Neural crest cell (in vitro differentiated cells): ENCODE measurements around the gene ZXDC. TPM values are rescaled to one million over a fixed set of nuclear protein-coding genes. Genes with fewer than 3 reads are reported as not detected.
A peak's percentile ranks its signal among the peaks of the same experiment; 100 is the strongest.

Experiments used
- DNase-seq: peaks from one replicate; pipeline ENCODE4 v3.0.0; 2021; ENCODE audit warnings: low read depth, mixed read lengths, low spot score
- H3K27ac Mint-ChIP-seq: one replicate; pipeline ENCODE4 v1.8.0; 2021; ENCODE audit warnings: mild to moderate bottlenecking, mixed read lengths; ENCODE audit not compliant: unreplicated experiment
- H3K27me3 Mint-ChIP-seq: 2 replicates; pipeline ENCODE4 v1.8.0; 2021; ENCODE audit warnings: low read depth, mild to moderate bottlenecking, mixed read lengths
- H3K36me3 Mint-ChIP-seq: 2 replicates; pipeline ENCODE4 v1.8.0; 2021; ENCODE audit warnings: low read depth, mild to moderate bottlenecking, mixed read lengths
- H3K4me1 Mint-ChIP-seq: 2 replicates; pipeline ENCODE4 v1.8.0; 2021; ENCODE audit warnings: mixed read lengths
- H3K4me3 Mint-ChIP-seq: one replicate; pipeline ENCODE4 v1.8.0; 2021; ENCODE audit warnings: mild to moderate bottlenecking, mixed read lengths
- H3K9me3 Mint-ChIP-seq: 2 replicates; pipeline ENCODE4 v1.8.0; 2021; ENCODE audit warnings: mixed read lengths
- total RNA-seq: library from RNA; stranded (reverse); gene quantifications from 2 replicates; pipeline ENCODE4 v1.2.1, GENCODE V29; 2021
- TF ChIP-seq, protein P1 (sequence below): fragments of 200-600 bp; sonication (generic); conservative IDR thresholded peaks from 2 replicates; pipeline ENCODE4 v1.5.0; 2021; ENCODE audit warnings: antibody characterized with exemption, mild to moderate bottlenecking

ZXDC gene
- total RNA-seq, 1 donor from 2014 or later: 34.3 TPM

- no peaks in the 10 kb centered on the region for H3K27me3 Mint-ChIP-seq
- TF ChIP-seq, protein P1, sequence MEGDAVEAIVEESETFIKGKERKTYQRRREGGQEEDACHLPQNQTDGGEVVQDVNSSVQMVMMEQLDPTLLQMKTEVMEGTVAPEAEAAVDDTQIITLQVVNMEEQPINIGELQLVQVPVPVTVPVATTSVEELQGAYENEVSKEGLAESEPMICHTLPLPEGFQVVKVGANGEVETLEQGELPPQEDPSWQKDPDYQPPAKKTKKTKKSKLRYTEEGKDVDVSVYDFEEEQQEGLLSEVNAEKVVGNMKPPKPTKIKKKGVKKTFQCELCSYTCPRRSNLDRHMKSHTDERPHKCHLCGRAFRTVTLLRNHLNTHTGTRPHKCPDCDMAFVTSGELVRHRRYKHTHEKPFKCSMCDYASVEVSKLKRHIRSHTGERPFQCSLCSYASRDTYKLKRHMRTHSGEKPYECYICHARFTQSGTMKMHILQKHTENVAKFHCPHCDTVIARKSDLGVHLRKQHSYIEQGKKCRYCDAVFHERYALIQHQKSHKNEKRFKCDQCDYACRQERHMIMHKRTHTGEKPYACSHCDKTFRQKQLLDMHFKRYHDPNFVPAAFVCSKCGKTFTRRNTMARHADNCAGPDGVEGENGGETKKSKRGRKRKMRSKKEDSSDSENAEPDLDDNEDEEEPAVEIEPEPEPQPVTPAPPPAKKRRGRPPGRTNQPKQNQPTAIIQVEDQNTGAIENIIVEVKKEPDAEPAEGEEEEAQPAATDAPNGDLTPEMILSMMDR: no peak
- H3K36me3 Mint-ChIP-seq: peaks cover 23% of the 10 kb centered on the region
- DNase-seq: no peak
- H3K4me1 Mint-ChIP-seq: peaks cover 6% of the 10 kb centered on the region
- peak overlapping the region; percentile 14 for H3K27ac Mint-ChIP-seq
- H3K4me3 Mint-ChIP-seq: no peak overlapping the region
- H3K9me3 Mint-ChIP-seq: no peaks in the 10 kb centered on the region
Observed at GRCh38 chr3:126466886-126467610, 8.6 kb downstream of the ZXDC start.

- TF ChIP-seq, protein P1: no peak
- H3K27ac Mint-ChIP-seq: no peak overlapping the region
- no peaks in the 10 kb centered on the region for H3K27me3 Mint-ChIP-seq
- peaks cover 4% of the 10 kb centered on the region for H3K4me1 Mint-ChIP-seq
- H3K9me3 Mint-ChIP-seq: no peaks in the 10 kb centered on the region
- H3K4me3 Mint-ChIP-seq: no peak overlapping the region
- DNase-seq: no peak
- peaks cover 23% of the 10 kb centered on the region for H3K36me3 Mint-ChIP-seq
Observed at GRCh38 chr3:126465928-126466544, 9.7 kb downstream of the ZXDC start.

- TF ChIP-seq, protein P1: no peak
- no peaks in the 10 kb centered on the region for H3K27me3 Mint-ChIP-seq
- H3K36me3 Mint-ChIP-seq: peaks cover 25% of the 10 kb centered on the region
- no peak overlapping the region for H3K4me3 Mint-ChIP-seq
- no peaks in the 10 kb centered on the region for H3K9me3 Mint-ChIP-seq
- peaks cover 4% of the 10 kb centered on the region for H3K4me1 Mint-ChIP-seq
- H3K27ac Mint-ChIP-seq: no peak overlapping the region
- DNase-seq: no peak
Observed at GRCh38 chr3:126464997-126465396, 10.7 kb downstream of the ZXDC start.

GRCh38 chr3:126464494-126464893 is 11.2 kb downstream of the ZXDC start:
- no peak for DNase-seq
- peaks cover 20% of the 10 kb centered on the region for H3K36me3 Mint-ChIP-seq
- no peaks in the 10 kb centered on the region for H3K9me3 Mint-ChIP-seq
- no peak overlapping the region for H3K27ac Mint-ChIP-seq
- no peak overlapping the region for H3K4me3 Mint-ChIP-seq
- H3K4me1 Mint-ChIP-seq: peaks cover under 1% of the 10 kb centered on the region
- H3K27me3 Mint-ChIP-seq: no peaks in the 10 kb centered on the region
- TF ChIP-seq, protein P1: no peak

- Mint-ChIP-seq H3K4me1 (no peaks in the 10 kb centered on the region), H3K4me3 (no peak overlapping the region), H3K36me3 (peaks cover 18% of the 10 kb centered on the region), H3K9me3 (no peaks in the 10 kb centered on the region), H3K27me3 (no peaks in the 10 kb centered on the region), H3K27ac (no peak overlapping the region)
- DNase-seq: no peak
- TF ChIP-seq, protein P1: no peak
Observed at GRCh38 chr3:126464093-126464492, 11.6 kb downstream of the ZXDC start.
